Mesenchymal stem cell (in vitro differentiated cells and primary cell): ENCODE data around the gene STKLD1.

Experiments used
- DNase-seq: peaks from one replicate; pipeline ENCODE4 v3.0.0-alpha.2; 2013
- H2AFZ ChIP-seq: one replicate; pipeline ENCODE4 v1.6.1; 2013; ENCODE audit warnings: low read depth, mild to moderate bottlenecking, control low read depth, inconsistent platforms, low read length, moderate library complexity
- H2AK5ac ChIP-seq: 2 replicates; pipeline ENCODE4 v1.6.1; 2013; ENCODE audit warnings: low read length, moderate library complexity, mild to moderate bottlenecking, inconsistent platforms; ENCODE audit not compliant: severe bottlenecking
- H2BK120ac ChIP-seq: one replicate; pipeline ENCODE4 v1.6.1; 2013; ENCODE audit warnings: low read depth, mild to moderate bottlenecking, inconsistent platforms, low read length, moderate library complexity
- H2BK12ac ChIP-seq, 2 experiments: one replicate each; pipeline ENCODE4 v1.6.1; 2013; ENCODE audit warnings: inconsistent platforms in 2 of 2, low read length in 2 of 2, mild to moderate bottlenecking in 2 of 2, moderate library complexity in 2 of 2, control low read depth in 1 of 2
- H2BK15ac ChIP-seq: one replicate; pipeline ENCODE4 v1.6.1; 2013; ENCODE audit warnings: mild to moderate bottlenecking, low read depth, inconsistent platforms; ENCODE audit not compliant: poor library complexity, severe bottlenecking
- H2BK5ac ChIP-seq: 2 replicates; pipeline ENCODE4 v1.6.1; 2013; ENCODE audit warnings: low read depth, mild to moderate bottlenecking, low read length, control low read depth, inconsistent platforms; ENCODE audit not compliant: poor library complexity, severe bottlenecking
- H3K14ac ChIP-seq, 2 experiments: one replicate each; pipeline ENCODE4 v1.6.1; 2013; ENCODE audit warnings: inconsistent platforms in 2 of 2, low read length in 2 of 2, control low read depth in 1 of 2, mild to moderate bottlenecking in 1 of 2, moderate library complexity in 1 of 2
- H3K18ac ChIP-seq, 2 experiments: one replicate each; pipeline ENCODE4 v1.6.1; 2013; ENCODE audit warnings: inconsistent platforms in 2 of 2, low read length in 2 of 2, control low read depth in 1 of 2, low read depth in 1 of 2, mild to moderate bottlenecking in 1 of 2
- H3K23ac ChIP-seq, 2 experiments: one replicate each; pipeline ENCODE4 v1.6.1; 2013; ENCODE audit warnings: inconsistent platforms in 2 of 2, low read length in 2 of 2, mild to moderate bottlenecking in 2 of 2, moderate library complexity in 2 of 2, control low read depth in 1 of 2
- H3K27ac ChIP-seq: 2 replicates; pipeline ENCODE4 v1.5.1; 2013; ENCODE audit warnings: mild to moderate bottlenecking, moderate library complexity, low read length, control low read depth, inconsistent platforms; ENCODE audit not compliant: poor library complexity, severe bottlenecking
- H3K27me3 ChIP-seq, 2 experiments: 2 replicates each; pipeline versions ENCODE4 v1.6.1 to v1.7.0; 2013; ENCODE audit warnings: low read length in 2 of 2, mild to moderate bottlenecking in 2 of 2, moderate library complexity in 2 of 2, control low read depth in 1 of 2, inconsistent platforms in 1 of 2; ENCODE audit not compliant: control insufficient read depth in 1 of 2, insufficient read depth in 1 of 2
- H3K36me3 ChIP-seq, 2 experiments: 2 replicates each; pipeline versions ENCODE4 v1.6.1 to v1.7.0; 2013; ENCODE audit warnings: low read length in 2 of 2, control low read depth in 1 of 2, inconsistent platforms in 1 of 2, low read depth in 1 of 2, mild to moderate bottlenecking in 1 of 2; ENCODE audit not compliant: insufficient read depth in 2 of 2, control insufficient read depth in 1 of 2
- H3K4ac ChIP-seq, 2 experiments: one replicate each; pipeline ENCODE4 v1.6.1; 2013; ENCODE audit warnings: inconsistent platforms in 2 of 2, low read length in 2 of 2, mild to moderate bottlenecking in 2 of 2, moderate library complexity in 2 of 2, control low read depth in 1 of 2, low read depth in 1 of 2
- H3K4me1 ChIP-seq: 2 replicates; pipeline ENCODE4 v1.6.1; 2013; ENCODE audit warnings: low read depth, low read length, control low read depth; ENCODE audit not compliant: control insufficient read depth, insufficient read depth
- H3K4me2 ChIP-seq: 2 replicates; pipeline ENCODE4 v1.6.1; 2013; ENCODE audit warnings: low read length, mild to moderate bottlenecking, inconsistent platforms; ENCODE audit not compliant: poor library complexity, severe bottlenecking
- H3K4me3 ChIP-seq, 2 experiments: 2 replicates each; pipeline versions ENCODE4 v1.5.1 to v1.7.0; 2013; ENCODE audit warnings: low read length in 2 of 2, mild to moderate bottlenecking in 2 of 2, control low read depth in 1 of 2, low read depth in 1 of 2; ENCODE audit not compliant: insufficient read depth in 1 of 2
- H3K79me1 ChIP-seq: replicated peaks from 2 replicates; pipeline ENCODE4 v1.6.1; 2013; ENCODE audit warnings: mild to moderate bottlenecking, control low read depth, low read length, inconsistent platforms; ENCODE audit not compliant: poor library complexity, severe bottlenecking
- H3K9ac ChIP-seq: 2 replicates; pipeline ENCODE4 v1.7.0; 2013; ENCODE audit warnings: mild to moderate bottlenecking, low read length, moderate library complexity
- H3K9me3 ChIP-seq: 2 replicates; pipeline ENCODE4 v1.7.0; 2013; ENCODE audit warnings: mild to moderate bottlenecking, low read length; ENCODE audit not compliant: control insufficient read depth
- H4K8ac ChIP-seq: one replicate; pipeline ENCODE4 v1.6.1; 2013; ENCODE audit warnings: inconsistent platforms, mild to moderate bottlenecking, low read length, moderate library complexity
- H4K91ac ChIP-seq: one replicate; pipeline ENCODE4 v1.6.1; 2013; ENCODE audit warnings: mild to moderate bottlenecking, low read length, inconsistent platforms
- WGBS: methylation state at CpG from one replicate; pipeline ENCODE4 v1.1.7; 2013; ENCODE audit warnings: mixed read lengths; 5-methylcytosine and 5-hydroxymethylcytosine counted together

STKLD1 gene

DNA sequence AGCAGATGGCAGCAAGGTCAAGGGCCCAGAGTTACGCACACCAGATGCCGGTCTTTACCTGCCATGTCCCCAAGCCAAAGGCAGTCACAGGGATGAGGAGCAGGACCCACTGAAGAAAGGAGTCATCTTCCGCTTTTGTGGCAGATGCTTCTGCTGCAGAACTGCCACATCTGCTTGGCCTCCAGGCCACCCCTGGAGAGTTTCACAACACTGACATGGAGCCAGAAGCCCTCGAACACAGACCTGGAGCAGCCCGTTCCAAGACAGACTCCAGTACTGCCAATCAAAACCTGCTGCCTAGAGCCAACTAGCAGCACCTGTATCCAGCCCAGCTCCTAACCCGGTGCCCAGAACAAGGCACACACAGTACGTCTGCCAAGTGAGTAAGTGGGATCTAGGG lies 21.4 kb upstream of the STKLD1 start:
- Histone ChIP-seq H3K4ac (no peak overlapping the region), H3K18ac (no peak overlapping the region), H3K4me1 (peaks cover 29% of the 10 kb centered on the region), H4K8ac (no peak overlapping the region), H2BK12ac (no peak overlapping the region), H2AK5ac (no peak overlapping the region), H3K9me3 (no peaks in the 10 kb centered on the region), H3K27ac (no peak overlapping the region), H3K79me1 (peaks cover 37% of the 10 kb centered on the region), H3K4me3 (peak overlapping the region; percentile 1 to 96), H2BK5ac (no peak overlapping the region), H3K4me2 (no peak overlapping the region), H2BK15ac (no peak overlapping the region), H4K91ac (no peak overlapping the region), H2AFZ (no peak overlapping the region), H3K14ac (no peak overlapping the region), H3K9ac (peak overlapping the region; percentile 100), H2BK120ac (no peak overlapping the region), H3K27me3 (no peaks in the 10 kb centered on the region), H3K23ac (no peak overlapping the region), H3K36me3 (peaks cover 57 to 70% of the 10 kb centered on the region in 2 experiments)
- 89% methylated on average over 7 of the region's 7 CpGs for WGBS
- DNase-seq: no peak

DNA sequence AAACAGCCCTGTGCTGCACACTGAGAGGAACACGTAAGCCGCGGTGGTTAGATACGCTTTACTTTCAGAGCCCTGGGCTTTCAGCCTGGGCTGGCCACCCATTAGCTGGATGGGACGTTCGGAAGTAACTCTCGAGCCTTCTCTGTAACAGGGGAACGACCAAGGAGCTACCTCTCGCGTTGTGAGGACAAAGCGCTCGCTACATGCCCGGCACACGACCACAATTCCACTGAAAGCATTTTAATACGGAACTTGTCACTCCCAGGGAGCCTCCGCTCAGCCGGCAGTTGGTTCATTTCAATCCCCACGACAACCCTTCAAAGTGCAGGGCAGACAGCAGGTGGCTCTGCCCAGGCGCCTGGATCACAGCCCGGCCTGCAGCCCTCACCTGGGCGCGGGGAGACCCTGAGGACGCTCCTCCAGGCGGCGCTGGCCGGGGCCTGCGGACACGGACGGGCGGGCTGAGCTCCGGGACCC lies 20.2 kb upstream of the STKLD1 start:
- H3K14ac ChIP-seq: no peak overlapping the region
- H2BK15ac ChIP-seq: no peak overlapping the region
- peak overlapping the region; percentile 69 for H3K4me2 ChIP-seq
- H3K4me3 ChIP-seq: peak overlapping the region; percentile 91 to 96
- H3K4me1 ChIP-seq: peaks cover 24% of the 10 kb centered on the region
- H2AK5ac ChIP-seq: no peak overlapping the region
- peaks cover 39% of the 10 kb centered on the region for H3K79me1 ChIP-seq
- DNase-seq: peak; percentile 48
- H3K36me3 ChIP-seq: peaks cover 57 to 73% of the 10 kb centered on the region in 2 experiments
- no peak overlapping the region for H3K18ac ChIP-seq
- peak overlapping the region; percentile 100 for H3K9ac ChIP-seq
- 3% methylated on average over 19 of the region's 31 CpGs for WGBS
- H3K27me3 ChIP-seq: no peaks in the 10 kb centered on the region
- no peak overlapping the region for H4K91ac ChIP-seq
- no peak overlapping the region for H2BK12ac ChIP-seq
- H2BK120ac ChIP-seq: no peak overlapping the region
- peak overlapping the region; percentile 53 for H4K8ac ChIP-seq
- H2BK5ac ChIP-seq: no peak overlapping the region
- H3K4ac ChIP-seq: peak overlapping the region; percentile 41 to 49
- H3K23ac ChIP-seq: peak overlapping the region in 1 of 2 experiments; percentile 92
- H3K9me3 ChIP-seq: no peaks in the 10 kb centered on the region
- H3K27ac ChIP-seq: peak overlapping the region; percentile 6
- no peak overlapping the region for H2AFZ ChIP-seq

DNA sequence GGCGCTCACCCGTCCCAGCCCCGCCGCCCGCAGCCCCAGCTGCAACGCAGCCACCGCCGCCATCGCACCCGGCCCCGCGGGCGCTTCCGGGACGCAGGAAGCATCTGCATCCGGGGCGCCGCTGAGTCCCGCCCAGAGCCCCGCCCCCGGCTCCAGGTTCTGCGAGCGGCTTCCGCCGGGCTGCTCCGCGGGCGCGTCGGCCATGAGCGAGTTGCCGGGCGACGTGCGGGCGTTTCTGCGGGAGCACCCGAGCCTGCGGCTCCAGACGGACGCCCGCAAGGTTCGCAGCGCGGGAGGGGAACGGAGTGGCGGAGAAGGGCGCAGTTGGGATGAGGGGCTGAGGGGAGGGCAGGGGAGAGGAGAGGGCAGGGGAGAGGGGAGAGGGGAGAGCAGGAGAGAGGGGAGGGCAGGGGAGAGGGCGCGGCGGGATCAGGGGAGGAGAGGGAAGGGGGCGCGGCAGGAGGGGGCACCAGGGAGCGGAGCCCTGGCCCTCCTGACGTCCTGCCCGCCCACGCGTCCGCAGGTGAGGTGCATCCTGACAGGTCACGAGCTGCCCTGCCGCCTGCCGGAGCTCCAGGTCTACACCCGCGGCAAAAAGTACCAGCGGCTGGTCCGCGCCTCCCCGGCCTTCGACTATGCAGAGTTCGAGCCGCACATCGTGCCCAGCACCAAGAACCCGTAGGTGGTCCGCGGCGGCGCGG lies 19.6 kb upstream of the STKLD1 start, which contains the start of the genes SURF1 and SURF2:
Gene SURF1, minus strand, starts transcription at position 97 of the 701 bp plus-strand sequence. Its CDS starts 34 bp downstream, at position 63.
Gene SURF2, plus strand, starts transcription at position 160 of the 701 bp plus-strand sequence. Its CDS starts 43 bp downstream, at position 203.
- Histone ChIP-seq H3K4me3 (peak within 1 kb of the TSS; percentile 91 to 96), H3K23ac (peak within 1 kb of the TSS in 1 of 2 experiments; percentile 92), H3K9me3 (no peaks in the 10 kb centered on the region), H3K4me1 (peaks cover 24% of the 10 kb centered on the region), H3K27ac (peak within 1 kb of the TSS; percentile 6), H3K4me2 (peak within 1 kb of the TSS; percentile 91), H3K27me3 (no peaks in the 10 kb centered on the region), H2AFZ (peak within 1 kb of the TSS; percentile 29), H4K8ac (peak within 1 kb of the TSS; percentile 53), H2BK12ac (no peak within 1 kb of the TSS), H3K4ac (peak within 1 kb of the TSS; percentile 49 to 62), H4K91ac (peak within 1 kb of the TSS; percentile 6), H3K36me3 (peaks cover 57 to 73% of the 10 kb centered on the region in 2 experiments), H3K79me1 (peaks cover 44% of the 10 kb centered on the region), H3K9ac (peak within 1 kb of the TSS; percentile 100), H2BK5ac (no peak within 1 kb of the TSS), H2BK15ac (no peak within 1 kb of the TSS), H3K14ac (peak within 1 kb of the TSS in 1 of 2 experiments; percentile 73), H2BK120ac (no peak within 1 kb of the TSS), H2AK5ac (no peak within 1 kb of the TSS), H3K18ac (peak within 1 kb of the TSS in 1 of 2 experiments; percentile 90)
- DNase-seq: peak; percentile 82
- under 1% methylated on average over 65 of the region's 78 CpGs for WGBS

GRCh38 chr9:133357656-133358055 lies 18.5 kb upstream of the STKLD1 start:
- Histone ChIP-seq H3K9me3 (no peaks in the 10 kb centered on the region), H3K4me1 (peaks cover 28% of the 10 kb centered on the region), H2BK5ac (no peak overlapping the region), H2AFZ (no peak overlapping the region), H3K36me3 (peaks cover 57 to 73% of the 10 kb centered on the region in 2 experiments), H3K4me3 (peak overlapping the region in 1 of 2 experiments; percentile 83), H2BK12ac (no peak overlapping the region), H3K14ac (no peak overlapping the region), H4K91ac (no peak overlapping the region), H2BK15ac (no peak overlapping the region), H3K4me2 (no peak overlapping the region), H3K27me3 (no peaks in the 10 kb centered on the region), H3K4ac (no peak overlapping the region), H2AK5ac (no peak overlapping the region), H3K9ac (peak overlapping the region; percentile 82), H3K27ac (no peak overlapping the region), H4K8ac (no peak overlapping the region), H2BK120ac (no peak overlapping the region), H3K23ac (no peak overlapping the region), H3K79me1 (peaks cover 50% of the 10 kb centered on the region), H3K18ac (no peak overlapping the region)
- no peak for DNase-seq
- 90% methylated on average over 14 of the region's 14 CpGs for WGBS
